ENCODE results near the gene MMD2. TPM values are rescaled to one million over a fixed set of nuclear protein-coding genes. Genes with fewer than 3 reads are reported as not detected.

The MMD2 gene
- total and polyA plus RNA-seq, 2 donors (not counting 1 experiment from before 2014, with no cell fraction given) = not detected

DNA sequence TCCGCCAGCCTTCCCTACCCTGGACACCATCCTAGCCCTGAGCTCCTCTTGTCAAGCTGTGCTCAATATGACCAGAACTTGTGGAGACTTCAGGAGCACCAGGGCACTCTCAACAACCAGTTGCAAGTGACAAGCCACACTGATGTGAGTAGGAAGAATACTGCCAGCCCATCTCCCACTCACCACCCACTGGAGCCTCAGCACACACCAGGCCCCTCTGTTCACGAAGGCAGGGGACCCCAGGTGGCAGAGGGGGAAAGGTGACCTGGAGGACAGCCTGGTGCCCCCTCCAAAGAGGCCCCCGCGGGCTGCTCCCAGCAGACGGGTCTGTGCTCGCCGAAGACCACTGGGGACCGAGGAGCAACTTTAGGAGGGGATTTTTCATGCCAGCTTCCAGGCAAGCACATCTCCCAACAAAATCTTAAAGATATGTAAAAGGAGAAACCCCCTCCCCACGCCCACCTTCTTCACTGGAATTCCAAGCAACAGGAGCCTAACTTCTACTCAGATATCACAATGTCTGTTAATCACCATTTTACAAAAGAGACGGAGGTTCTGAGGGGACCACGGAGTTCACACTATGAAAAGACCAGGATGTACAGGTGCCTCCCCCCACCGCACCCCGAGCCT, 1.0 kb downstream of the MMD2 start:
- H3K27me3 Mint-ChIP-seq = peaks cover 38% of the 10 kb centered on the region
- CTCF ChIA-PET = no interaction called here

DNA sequence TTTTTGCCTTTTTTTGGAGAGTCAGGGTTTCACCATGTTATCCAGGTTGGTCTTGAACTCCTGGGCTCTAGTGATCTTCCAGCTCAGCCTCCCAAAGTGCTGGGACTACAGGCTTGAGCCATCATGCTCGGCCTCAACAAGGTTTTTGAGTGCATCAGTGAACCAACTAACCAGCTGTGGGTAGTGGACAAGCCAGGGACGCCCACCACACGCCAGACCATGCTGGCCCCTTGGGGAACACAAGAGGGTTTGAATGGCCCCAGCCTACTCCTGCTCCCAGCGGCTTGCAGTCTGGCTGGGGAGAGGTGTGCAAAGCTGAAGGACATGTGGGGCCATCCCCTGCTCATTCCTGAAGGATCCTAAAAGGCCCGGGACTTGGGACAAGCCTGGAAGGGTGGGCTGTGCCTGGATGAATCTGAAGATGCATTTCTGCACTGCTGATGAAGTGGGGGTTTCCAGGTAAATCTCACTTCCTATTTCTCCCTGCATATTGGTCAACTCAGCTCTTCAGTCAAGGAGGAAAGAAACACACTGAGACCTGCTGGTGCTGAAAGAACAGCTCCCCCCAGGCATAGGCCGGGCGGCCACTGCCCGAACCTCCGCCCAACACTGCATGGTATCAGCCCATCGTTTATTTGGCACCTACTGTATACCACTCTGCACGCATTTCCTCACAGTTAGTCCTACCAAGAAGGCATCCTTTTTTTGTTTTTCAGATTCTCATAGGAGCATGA, 6.9 kb downstream of the MMD2 start:
- Histone ChIP-seq H3K27me3 (replicated peaks in 1 of 4; ENCODE audit: control extremely low read depth in 1 of 4, control insufficient read depth in 3 of 4, insufficient read depth in 4 of 4, low read length in 3 of 4) (peaks cover 0 to 26% (median 1%) of the 10 kb centered on the region in 4 experiments), H3K4me2 (replicated peaks; ENCODE audit: low read depth, low read length, poor library complexity, severe bottlenecking) (no peak overlapping the region), H4K20me1 (ENCODE audit: control insufficient read depth, insufficient read depth, low read length, poor library complexity, severe bottlenecking) (no peaks in the 10 kb centered on the region), H3K27ac (ENCODE audit: low read length in 2 of 2) (no peak overlapping the region), H3K36me3 (replicated peaks in 1 of 2; ENCODE audit: control extremely low read depth in 1 of 2, control insufficient read depth in 1 of 2, extremely low read depth in 1 of 2, insufficient read depth in 2 of 2, low read length in 1 of 2) (no peaks in the 10 kb centered on the region), H3K4me3 (ENCODE audit: control extremely low read depth in 1 of 5, extremely low read depth in 1 of 5, insufficient read depth in 1 of 5, low read depth in 2 of 5, low read length in 4 of 5) (no peak overlapping the region), H3K4me1 (ENCODE audit: control insufficient read depth in 2 of 2, insufficient read depth in 2 of 2, low read length in 2 of 2) (no peaks in the 10 kb centered on the region), H3K79me2 (ENCODE audit: control insufficient read depth, insufficient read depth, low read length) (no peaks in the 10 kb centered on the region), H3K9ac (ENCODE audit: low read length) (no peak overlapping the region), H2AFZ (ENCODE audit: insufficient read depth, low read depth, low read length, poor library complexity, severe bottlenecking) (no peak overlapping the region), H3K9me3 (ENCODE audit: control extremely low read depth in 1 of 3, control insufficient read depth in 2 of 3, insufficient read depth in 1 of 3, low read length in 2 of 3) (peaks cover 0 to 22% (median 3%) of the 10 kb centered on the region in 3 donors)
- Mint-ChIP-seq H3K27ac (peak overlapping the region; percentile 33), H3K27me3 (peaks cover 41% of the 10 kb centered on the region), H3K4me3 (no peak overlapping the region), H3K4me1 (no peaks in the 10 kb centered on the region), H3K9me3 (ENCODE audit: insufficient read depth) (peaks cover 3% of the 10 kb centered on the region)
- WGBS (ENCODE audit: insufficient coverage) = 35% methylated on average over 11 of the region's 11 CpGs
- no peak for TF ChIP-seq EZH2 (IDR thresholded peaks at IDR 0.05; ENCODE audit: borderline replicate concordance, insufficient read depth, low read depth, low read length, poor library complexity, severe bottlenecking)
- TF ChIP-seq, protein P1, sequence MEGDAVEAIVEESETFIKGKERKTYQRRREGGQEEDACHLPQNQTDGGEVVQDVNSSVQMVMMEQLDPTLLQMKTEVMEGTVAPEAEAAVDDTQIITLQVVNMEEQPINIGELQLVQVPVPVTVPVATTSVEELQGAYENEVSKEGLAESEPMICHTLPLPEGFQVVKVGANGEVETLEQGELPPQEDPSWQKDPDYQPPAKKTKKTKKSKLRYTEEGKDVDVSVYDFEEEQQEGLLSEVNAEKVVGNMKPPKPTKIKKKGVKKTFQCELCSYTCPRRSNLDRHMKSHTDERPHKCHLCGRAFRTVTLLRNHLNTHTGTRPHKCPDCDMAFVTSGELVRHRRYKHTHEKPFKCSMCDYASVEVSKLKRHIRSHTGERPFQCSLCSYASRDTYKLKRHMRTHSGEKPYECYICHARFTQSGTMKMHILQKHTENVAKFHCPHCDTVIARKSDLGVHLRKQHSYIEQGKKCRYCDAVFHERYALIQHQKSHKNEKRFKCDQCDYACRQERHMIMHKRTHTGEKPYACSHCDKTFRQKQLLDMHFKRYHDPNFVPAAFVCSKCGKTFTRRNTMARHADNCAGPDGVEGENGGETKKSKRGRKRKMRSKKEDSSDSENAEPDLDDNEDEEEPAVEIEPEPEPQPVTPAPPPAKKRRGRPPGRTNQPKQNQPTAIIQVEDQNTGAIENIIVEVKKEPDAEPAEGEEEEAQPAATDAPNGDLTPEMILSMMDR (IDR thresholded peaks at IDR 0.05) = no peak
- ChIA-PET POLR2A (no interaction called here), CTCF (no interaction called here)
- DNase-seq (peak; percentile 50), ATAC-seq (ENCODE audit: low read depth) (peak; percentile 45)
- intact Hi-C loops (cut with micrococcal nuclease) = no loop called here

More for the DNA sequence above, 1.0 kb downstream of the MMD2 start:
- peaks cover 0 to 31% (median 4%) of the 10 kb centered on the region in 4 experiments for H3K27me3 ChIP-seq (replicated peaks in 1 of 4; ENCODE audit: control extremely low read depth in 1 of 4, control insufficient read depth in 3 of 4, insufficient read depth in 4 of 4, low read length in 3 of 4)
- H3K4me2 ChIP-seq (replicated peaks; ENCODE audit: low read depth, low read length, poor library complexity, severe bottlenecking) = no peak overlapping the region
- H3K4me3 Mint-ChIP-seq = peak overlapping the region; percentile 53
- WGBS (ENCODE audit: insufficient coverage) = 16% methylated on average over 5 of the region's 13 CpGs
- H2AFZ ChIP-seq (ENCODE audit: insufficient read depth, low read depth, low read length, poor library complexity, severe bottlenecking) = no peak overlapping the region
- POLR2A ChIA-PET = no interaction called here
- no peak overlapping the region for H3K9ac ChIP-seq (ENCODE audit: low read length)
- ATAC-seq (ENCODE audit: low read depth) (no peak), DNase-seq (no peak)
- intact Hi-C loops (cut with micrococcal nuclease) = no loop called here
- no peaks in the 10 kb centered on the region for H3K79me2 ChIP-seq (ENCODE audit: control insufficient read depth, insufficient read depth, low read length)
- no peaks in the 10 kb centered on the region for H3K9me3 ChIP-seq (ENCODE audit: control extremely low read depth in 1 of 3, control insufficient read depth in 2 of 3, insufficient read depth in 1 of 3, low read length in 2 of 3)
- no peaks in the 10 kb centered on the region for H3K36me3 ChIP-seq (replicated peaks in 1 of 2; ENCODE audit: control extremely low read depth in 1 of 2, control insufficient read depth in 1 of 2, extremely low read depth in 1 of 2, insufficient read depth in 2 of 2, low read length in 1 of 2)
- no peaks in the 10 kb centered on the region for H3K9me3 Mint-ChIP-seq (ENCODE audit: insufficient read depth)
- H3K27ac Mint-ChIP-seq = no peak overlapping the region
- H3K27ac ChIP-seq (ENCODE audit: low read length in 2 of 2) = no peak overlapping the region
- peaks cover 5% of the 10 kb centered on the region for H3K4me1 Mint-ChIP-seq
- H3K4me1 ChIP-seq (ENCODE audit: control insufficient read depth in 2 of 2, insufficient read depth in 2 of 2, low read length in 2 of 2) = no peaks in the 10 kb centered on the region
- no peak overlapping the region for H3K4me3 ChIP-seq (ENCODE audit: control extremely low read depth in 1 of 5, extremely low read depth in 1 of 5, insufficient read depth in 1 of 5, low read depth in 2 of 5, low read length in 4 of 5)
- H4K20me1 ChIP-seq (ENCODE audit: control insufficient read depth, insufficient read depth, low read length, poor library complexity, severe bottlenecking) = no peaks in the 10 kb centered on the region
- no peak for TF ChIP-seq EZH2 (IDR thresholded peaks at IDR 0.05; ENCODE audit: borderline replicate concordance, insufficient read depth, low read depth, low read length, poor library complexity, severe bottlenecking)

Data from B cell (primary cell).